ENCODE measurements around the gene BTN2A1. TPM values are rescaled to one million over a fixed set of nuclear protein-coding genes. Genes with fewer than 3 reads are reported as not detected.
"Not testable (repeated sequence)": the region's sequence is repeated elsewhere in the genome, so short reads cannot be mapped to it uniquely, and the experiment has no call there.

BTN2A1 gene
- polyA plus RNA-seq, 3 donors from 2014 or later, result 7.2 to 23.4 (median 16.7) TPM

DNA sequence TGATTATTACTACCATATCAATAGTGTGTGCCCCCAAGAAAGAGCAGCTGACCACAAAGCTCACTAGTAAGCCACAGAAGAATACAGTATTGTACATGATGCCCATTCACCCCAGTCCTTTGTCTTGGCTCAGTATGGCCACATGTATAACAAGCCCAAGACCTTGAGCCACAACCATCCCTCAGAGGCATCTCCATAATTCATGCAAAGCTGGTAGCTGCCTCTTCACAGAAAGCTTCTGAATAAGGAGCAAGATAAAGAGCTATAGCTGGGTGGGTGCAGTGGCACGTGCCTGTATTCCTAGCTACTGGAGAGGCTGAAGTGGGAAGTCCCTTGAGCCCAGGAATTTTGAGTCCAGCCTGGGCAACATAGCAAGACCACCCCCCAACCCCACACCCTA is 37.5 kb downstream of the BTN2A1 start:
- Mint-ChIP-seq H3K4me3 (no peak overlapping the region), H3K27ac (no peak overlapping the region), H3K9me3 (no peaks in the 10 kb centered on the region), H3K4me1 (no peaks in the 10 kb centered on the region), H3K36me3 (peaks cover 0 to under 1% (median 0%) of the 10 kb centered on the region in 3 donors), H3K27me3 (ENCODE audit: low read depth in 3 of 3) (peaks cover under 1 to 7% (median 1%) of the 10 kb centered on the region in 3 donors)
- no peak for DNase-seq

GRCh38 chr6:26497610-26498009 is 39.9 kb downstream of the BTN2A1 start:
- no peak for DNase-seq
- Mint-ChIP-seq H3K4me1 (peaks cover 11 to 16% of the 10 kb centered on the region in 2 donors), H3K36me3 (peaks cover 0 to 4% (median 0%) of the 10 kb centered on the region in 3 donors), H3K27me3 (ENCODE audit: low read depth in 3 of 3) (peaks cover 4 to 17% (median 13%) of the 10 kb centered on the region in 3 donors), H3K9me3 (no peaks in the 10 kb centered on the region), H3K4me3 (no peak overlapping the region), H3K27ac (no peak overlapping the region)

GRCh38 chr6:26500102-26500501 is 42.3 kb downstream of the BTN2A1 start, which contains the start of gene BTN1A1:
Gene BTN1A1 (plus strand): TSS chr6:26500303. CDS start chr6:26501287, 984 bp downstream.
- no peak within 1 kb of the TSS for H3K27ac Mint-ChIP-seq
- no peaks in the 10 kb centered on the region for H3K9me3 Mint-ChIP-seq
- H3K4me3 Mint-ChIP-seq, result peak within 1 kb of the TSS; percentile 71 to 86 (median 78)
- H3K4me1 Mint-ChIP-seq, result peaks cover 11 to 16% of the 10 kb centered on the region in 2 donors
- peaks cover 0 to 7% (median 4%) of the 10 kb centered on the region in 3 donors for H3K36me3 Mint-ChIP-seq
- no peak for DNase-seq
- peaks cover 2 to 20% (median 19%) of the 10 kb centered on the region in 3 donors for H3K27me3 Mint-ChIP-seq (ENCODE audit: low read depth in 3 of 3)

DNA sequence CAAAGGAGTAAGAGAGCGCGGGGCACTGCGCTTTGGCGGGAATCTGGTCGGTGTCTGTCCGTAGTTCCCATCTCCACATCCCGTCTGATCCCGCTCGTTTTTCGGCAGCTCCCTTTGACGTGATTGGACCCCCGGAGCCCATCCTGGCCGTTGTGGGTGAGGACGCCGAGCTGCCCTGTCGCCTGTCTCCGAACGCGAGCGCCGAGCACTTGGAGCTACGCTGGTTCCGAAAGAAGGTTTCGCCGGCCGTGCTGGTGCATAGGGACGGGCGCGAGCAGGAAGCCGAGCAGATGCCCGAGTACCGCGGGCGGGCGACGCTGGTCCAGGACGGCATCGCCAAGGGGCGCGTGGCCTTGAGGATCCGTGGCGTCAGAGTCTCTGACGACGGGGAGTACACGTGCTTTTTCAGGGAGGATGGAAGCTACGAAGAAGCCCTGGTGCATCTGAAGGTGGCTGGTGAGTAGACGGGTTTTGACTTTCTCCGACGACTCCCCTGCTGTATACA is 43.8 kb downstream of the BTN2A1 start:
- H3K9me3 Mint-ChIP-seq, result no peaks in the 10 kb centered on the region
- H3K27me3 Mint-ChIP-seq (ENCODE audit: low read depth in 3 of 3), result peaks cover 2 to 20% (median 16%) of the 10 kb centered on the region in 3 donors
- DNase-seq, result peak; percentile 35 to 46 (median 42)
- peaks cover 11 to 16% of the 10 kb centered on the region in 2 donors for H3K4me1 Mint-ChIP-seq
- peaks cover 0 to 7% (median 4%) of the 10 kb centered on the region in 3 donors for H3K36me3 Mint-ChIP-seq
- H3K4me3 Mint-ChIP-seq, result peak overlapping the region; percentile 71 to 86 (median 78)
- peak overlapping the region in 1 of 6 donors; percentile 31 for H3K27ac Mint-ChIP-seq

GRCh38 chr6:26502165-26502564 is 44.4 kb downstream of the BTN2A1 start:
- peaks cover 2 to 20% (median 17%) of the 10 kb centered on the region in 3 donors for H3K27me3 Mint-ChIP-seq (ENCODE audit: low read depth in 3 of 3)
- H3K27ac Mint-ChIP-seq, result peak overlapping the region in 1 of 6 donors; percentile 31
- H3K36me3 Mint-ChIP-seq, result peaks cover 0 to 7% (median 4%) of the 10 kb centered on the region in 3 donors
- DNase-seq, result no peak
- H3K9me3 Mint-ChIP-seq, result no peaks in the 10 kb centered on the region
- H3K4me3 Mint-ChIP-seq, result peak overlapping the region; percentile 71 to 86 (median 78)
- H3K4me1 Mint-ChIP-seq, result peaks cover 11 to 16% of the 10 kb centered on the region in 2 donors

GRCh38 chr6:26502626-26503025 is 44.9 kb downstream of the BTN2A1 start:
- Mint-ChIP-seq H3K36me3 (peaks cover 0 to 7% (median 4%) of the 10 kb centered on the region in 3 donors), H3K4me3 (peak overlapping the region in 1 of 5 donors; percentile 25), H3K9me3 (no peaks in the 10 kb centered on the region), H3K27me3 (ENCODE audit: low read depth in 3 of 3) (peaks cover 2 to 20% (median 17%) of the 10 kb centered on the region in 3 donors), H3K4me1 (peaks cover 11 to 16% of the 10 kb centered on the region in 2 donors), H3K27ac (no peak overlapping the region)
- DNase-seq, result no peak

- Mint-ChIP-seq H3K9me3 (no peaks in the 10 kb centered on the region), H3K4me3 (no peak overlapping the region), H3K36me3 (peaks cover 0 to 4% (median 3%) of the 10 kb centered on the region in 3 donors), H3K4me1 (no peaks in the 10 kb centered on the region), H3K27ac (peak overlapping the region in 1 of 6 donors; percentile 15), H3K27me3 (ENCODE audit: low read depth in 3 of 3) (peaks cover 0 to 7% (median 6%) of the 10 kb centered on the region in 3 donors)
- no peak for DNase-seq
These were observed 49.9 kb downstream of the BTN2A1 start for GRCh38 chr6:26507658-26508057.

DNA sequence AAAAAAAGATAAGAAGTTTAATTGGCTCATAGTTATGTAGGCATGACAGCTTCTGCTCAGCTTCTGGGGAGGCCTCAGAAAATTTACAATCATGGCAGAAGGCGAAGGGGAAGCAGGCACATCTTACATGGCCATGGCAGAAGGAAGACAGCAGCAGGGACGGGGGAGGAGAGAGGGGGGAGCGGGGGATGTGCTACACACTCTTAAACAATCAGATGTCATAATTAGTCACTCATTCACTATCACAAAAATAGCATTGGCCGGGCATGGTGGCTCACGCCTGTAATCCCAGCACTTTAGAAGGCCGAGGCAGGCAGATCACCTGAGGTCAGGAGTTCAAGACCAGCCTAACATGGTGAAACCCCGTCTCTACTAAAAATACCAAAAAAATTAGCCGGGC is 53.3 kb downstream of the BTN2A1 start:
- H3K36me3 Mint-ChIP-seq; H3K4me3 Mint-ChIP-seq; H3K4me1 Mint-ChIP-seq; H3K27me3 Mint-ChIP-seq (ENCODE audit: low read depth in 3 of 3); H3K9me3 Mint-ChIP-seq; DNase-seq; H3K27ac Mint-ChIP-seq: not testable (repeated sequence)

GRCh38 chr6:26514984-26515383 is 57.2 kb downstream of the BTN2A1 start:
- H3K36me3 Mint-ChIP-seq, result peaks cover 0 to 3% (median 0%) of the 10 kb centered on the region in 3 donors
- no peak overlapping the region for H3K27ac Mint-ChIP-seq
- peaks cover under 1 to 2% of the 10 kb centered on the region in 2 donors for H3K4me1 Mint-ChIP-seq
- H3K27me3 Mint-ChIP-seq (ENCODE audit: low read depth in 3 of 3), result peaks cover 1 to 3% (median 3%) of the 10 kb centered on the region in 3 donors
- no peak overlapping the region for H3K4me3 Mint-ChIP-seq
- DNase-seq, result no peak
- no peaks in the 10 kb centered on the region for H3K9me3 Mint-ChIP-seq

DNA sequence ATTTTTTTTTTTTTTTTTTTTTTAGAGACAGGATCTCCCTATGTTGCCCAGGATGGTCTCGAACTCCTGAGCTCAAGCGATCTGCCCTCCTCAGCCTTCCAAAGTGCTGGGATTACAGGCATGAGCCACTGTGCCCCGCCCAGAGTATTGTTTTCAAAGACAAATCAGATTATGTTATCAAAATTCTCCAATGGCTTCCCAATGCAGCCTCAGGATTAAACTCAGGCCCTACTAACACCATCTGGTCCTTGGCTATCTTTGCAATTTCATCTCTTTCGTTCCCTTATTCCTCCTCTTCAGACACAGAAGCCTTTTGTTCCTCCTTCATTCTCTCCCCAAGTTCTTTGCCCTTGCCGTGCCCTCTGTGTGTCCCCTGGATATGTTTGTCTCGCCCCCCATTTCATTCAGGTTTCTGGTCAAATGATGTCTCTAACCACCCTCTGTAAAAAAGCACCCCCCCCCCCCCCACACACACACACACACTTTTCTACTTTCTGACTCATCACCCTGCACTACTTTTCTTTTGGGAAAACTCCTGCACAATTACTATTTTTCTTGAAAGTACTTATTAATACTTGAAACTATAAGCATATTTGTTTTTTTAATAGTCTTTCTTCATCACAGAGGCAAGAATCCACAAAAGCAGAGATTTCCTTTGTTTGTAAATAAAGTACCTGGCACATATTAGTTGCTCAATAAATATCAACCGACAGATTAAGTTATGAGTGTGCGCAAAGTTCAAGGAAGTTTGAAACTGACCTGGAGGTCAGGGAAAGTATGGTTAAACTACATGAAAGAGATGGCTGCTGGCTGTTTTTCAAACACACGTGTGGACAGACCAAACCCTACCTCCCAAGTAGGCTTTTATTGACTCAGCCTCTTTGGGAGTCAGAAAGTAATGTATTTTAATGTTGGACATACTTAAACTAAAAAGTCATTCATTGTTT is 59.0 kb downstream of the BTN2A1 start:
- H3K36me3 Mint-ChIP-seq, result peaks cover 0 to 3% (median 0%) of the 10 kb centered on the region in 3 donors
- DNase-seq, result no peak
- peaks cover 13 to 16% of the 10 kb centered on the region in 2 donors for H3K4me1 Mint-ChIP-seq
- peaks cover 0 to 4% (median 0%) of the 10 kb centered on the region in 6 donors for H3K9me3 Mint-ChIP-seq
- H3K27ac Mint-ChIP-seq, result no peak overlapping the region
- no peak overlapping the region for H3K4me3 Mint-ChIP-seq
- H3K27me3 Mint-ChIP-seq (ENCODE audit: low read depth in 3 of 3), result peaks cover 10 to 16% (median 15%) of the 10 kb centered on the region in 3 donors

Other genes starting within 250 kb of the BTN2A1 start
- gene BTN3A2, start 92.8 kb upstream of the BTN2A1 start, polyA plus RNA-seq, result 100 to 1,000 TPM; 122 to 227 (median 158) TPM
- gene BTN2A2, start 74.8 kb upstream of the BTN2A1 start, polyA plus RNA-seq, result 10 to 100 TPM in 1 of 3 donors, 1 to 10 TPM in 2; 6.6 to 13.5 (median 7.5) TPM
- 100 to 1,000 TPM in 1 of 3 donors, 10 to 100 TPM in 2; 57.3 to 117 (median 98.5) TPM for gene BTN3A1, start 55.7 kb upstream of the BTN2A1 start, polyA plus RNA-seq
- 100 to 1,000 TPM in 2 of 3 donors, 10 to 100 TPM in 1; 49.5 to 113 (median 100) TPM for gene BTN3A3, start 17.5 kb upstream of the BTN2A1 start, polyA plus RNA-seq
- not detected for gene BTN1A1, start 42.3 kb downstream of the BTN2A1 start, polyA plus RNA-seq
- gene HMGN4, start 80.4 kb downstream of the BTN2A1 start, polyA plus RNA-seq, result 100 to 1,000 TPM; 140 to 232 (median 209) TPM
- 10 to 100 TPM; 44.5 to 81.1 (median 63.6) TPM for gene ABT1, start 139.0 kb downstream of the BTN2A1 start, polyA plus RNA-seq
- gene ZNF322, start 201.8 kb downstream of the BTN2A1 start, polyA plus RNA-seq, result 10 to 100 TPM in 2 of 3 donors, 1 to 10 TPM in 1; 6.8 to 17.7 (median 12.9) TPM